Upper lobe of left lung (tissue), 6 donors: ENCODE data around the gene MCAM. TPM values are rescaled to one million over a fixed set of nuclear protein-coding genes. Genes with fewer than 3 reads are reported as not detected.

Experiments used
- ATAC-seq, 2 donors: fragments of 200-7000 bp; cut with Tn5 transposase; one replicate each; pipeline ENCODE4 v1.9.1; 2022; ENCODE audit warnings: mild to moderate bottlenecking in 2 of 2, moderate library complexity in 2 of 2; ENCODE audit not compliant: low FRiP score in 2 of 2
- DNase-seq, 2 donors: peaks; one replicate each; pipeline ENCODE4 v3.0.0-alpha.2; 2019 to 2020
- H3K27ac ChIP-seq, 4 donors: fragments of 200-600 bp; sonication (generic); one replicate each; pipeline ENCODE4 v1.5.1; 2016 to 2019
- H3K27me3 ChIP-seq, 4 donors: fragments of 200-600 bp; sonication (generic); one replicate each; pipeline ENCODE4 v1.5.1; 2017 to 2019
- H3K36me3 ChIP-seq, 4 donors: fragments of 200-600 bp; sonication (generic); one replicate each; pipeline ENCODE4 v1.5.1; 2016 to 2019
- H3K4me1 ChIP-seq, 4 donors: fragments of 200-600 bp; sonication (generic); one replicate each; pipeline ENCODE4 v1.5.1; 2018 to 2019
- H3K4me3 ChIP-seq, 4 donors: fragments of 200-600 bp; sonication (generic); one replicate each; pipeline ENCODE4 v1.5.1; 2017 to 2019; ENCODE audit warnings: mild to moderate bottlenecking in 2 of 4, moderate library complexity in 1 of 4
- H3K9me3 ChIP-seq, 4 donors: fragments of 200-600 bp; sonication (generic); one replicate each; pipeline ENCODE4 v1.5.1; 2018 to 2019
- CTCF ChIP-seq, 6 experiments: fragments of 450-650 bp in 4 of 6; fragments of 200-600 bp in 2 of 6; sonication (generic) in 2 of 6; IDR thresholded peaks; one replicate each; pipeline ENCODE4 v1.5.1; 2016 to 2019; ENCODE audit warnings: antibody characterized with exemption in 6 of 6
- EP300 ChIP-seq, 4 donors: sonication (generic); formaldehyde crosslinking; IDR thresholded peaks; one replicate each; pipeline ENCODE4 v1.5.1; 2017; ENCODE audit warnings: antibody characterized with exemption in 4 of 4, control low read depth in 2 of 4
- POLR2A ChIP-seq, 4 donors: fragments of 450-650 bp; IDR thresholded peaks; one replicate each; pipeline ENCODE4 v1.5.1; 2016 to 2017; ENCODE audit warnings: antibody characterized with exemption in 4 of 4, mild to moderate bottlenecking in 2 of 4
- POLR2AphosphoS5 ChIP-seq, 2 donors: sonication (generic); formaldehyde crosslinking; IDR thresholded peaks; one replicate each; pipeline ENCODE4 v1.5.1; 2017; ENCODE audit warnings: antibody characterized with exemption in 2 of 2
- WGBS, 2 donors: methylation state at CpG; one replicate each; pipeline ENCODE4 v1.1.5; 2017 to 2018; 5-methylcytosine and 5-hydroxymethylcytosine counted together
- total RNA-seq, 6 donors: library from RNA; depleted of rRNA in 4 of 6; stranded (reverse); fragments of >200 nt in 4 of 6; gene quantifications; one replicate each; pipeline versions ENCODE4 v1.1.0 to v1.2.1, GENCODE V29; 2016 to 2021
- donor health status: DM: no; HTN: no; CAD: no; lungs with moderate emphysema.
- donor health status: DM: no; HTN: yes; CAD: no; lungs with severe emphysema.

MCAM gene
- total RNA-seq, 6 donors from 2014 or later: 39.8 to 222 (median 76.5) TPM

GRCh38 chr11:119351232-119351631 lies 34.3 kb upstream of the MCAM start:
- Histone ChIP-seq H3K36me3 (no peaks in the 10 kb centered on the region), H3K27me3 (no peaks in the 10 kb centered on the region), H3K4me3 (no peak overlapping the region), H3K9me3 (no peaks in the 10 kb centered on the region), H3K4me1 (peaks cover 3 to 13% (median 10%) of the 10 kb centered on the region in 4 donors), H3K27ac (no peak overlapping the region)
- no peak for DNase-seq
- TF ChIP-seq EP300 (IDR thresholded peaks at IDR 0.05) (no peak), POLR2A (IDR thresholded peaks at IDR 0.05) (no peak), POLR2AphosphoS5 (IDR thresholded peaks at IDR 0.05) (no peak), CTCF (IDR thresholded peaks at IDR 0.05) (no peak)
- WGBS, 2 donors: 47 to 60% methylated on average over 2 of the region's 2 CpGs
- no peak for ATAC-seq

GRCh38 chr11:119350302-119350701 lies 33.4 kb upstream of the MCAM start:
- peaks cover 0 to 6% (median 3%) of the 10 kb centered on the region in 4 donors for H3K4me1 ChIP-seq
- TF ChIP-seq POLR2A (IDR thresholded peaks at IDR 0.05): no peak
- H3K9me3 ChIP-seq: no peaks in the 10 kb centered on the region
- no peak for DNase-seq
- no peak overlapping the region for H3K4me3 ChIP-seq
- WGBS, 2 donors: 74 to 79% methylated on average over 6 of the region's 6 CpGs
- ATAC-seq: no peak
- H3K27ac ChIP-seq: no peak overlapping the region
- H3K27me3 ChIP-seq: no peaks in the 10 kb centered on the region
- no peaks in the 10 kb centered on the region for H3K36me3 ChIP-seq

GRCh38 chr11:119347940-119348605 lies 31.1 kb upstream of the MCAM start:
- no peak for DNase-seq
- WGBS, 2 donors: 71 to 83% methylated on average over 12 to 16 of the region's 16 CpGs
- H3K27me3 ChIP-seq: no peaks in the 10 kb centered on the region

GRCh38 chr11:119347242-119347641 lies 30.3 kb upstream of the MCAM start:
- Histone ChIP-seq H3K27me3 (no peaks in the 10 kb centered on the region), H3K4me1 (peaks cover 0 to 2% (median 0%) of the 10 kb centered on the region in 4 donors), H3K27ac (no peak overlapping the region), H3K9me3 (no peaks in the 10 kb centered on the region), H3K36me3 (no peaks in the 10 kb centered on the region), H3K4me3 (no peak overlapping the region)
- ATAC-seq: peak in 1 of 2 donors; percentile 88
- WGBS, 2 donors: 88% methylated on average over 2 of the region's 2 CpGs
- TF ChIP-seq CTCF (IDR thresholded peaks at IDR 0.05) (no peak), POLR2A (IDR thresholded peaks at IDR 0.05) (no peak), EP300 (IDR thresholded peaks at IDR 0.05) (no peak), POLR2AphosphoS5 (IDR thresholded peaks at IDR 0.05) (no peak)
- no peak for DNase-seq

More at GRCh38 chr11:119347940-119348605, 31.1 kb upstream of the MCAM start:
- Histone ChIP-seq H3K4me3 (no peak overlapping the region), H3K9me3 (no peaks in the 10 kb centered on the region), H3K27ac (no peak overlapping the region), H3K4me1 (no peaks in the 10 kb centered on the region), H3K36me3 (no peaks in the 10 kb centered on the region)
- TF ChIP-seq EP300 (IDR thresholded peaks at IDR 0.05) (no peak), POLR2AphosphoS5 (IDR thresholded peaks at IDR 0.05) (no peak), POLR2A (IDR thresholded peaks at IDR 0.05) (no peak)
- peak in 1 of 2 donors; percentile 72 for ATAC-seq

- no peak within 1 kb of the TSS for H3K4me3 ChIP-seq
- no peaks in the 10 kb centered on the region for H3K9me3 ChIP-seq
- WGBS, 2 donors: 42 to 43% methylated on average over 5 to 6 of the region's 6 CpGs
- TF ChIP-seq CTCF (IDR thresholded peaks at IDR 0.05) (no peak), POLR2AphosphoS5 (IDR thresholded peaks at IDR 0.05) (no peak), EP300 (IDR thresholded peaks at IDR 0.05) (no peak), POLR2A (IDR thresholded peaks at IDR 0.05) (no peak)
- no peaks in the 10 kb centered on the region for H3K27me3 ChIP-seq
- peaks cover under 1 to 8% (median 3%) of the 10 kb centered on the region in 4 donors for H3K4me1 ChIP-seq
- H3K27ac ChIP-seq: no peak within 1 kb of the TSS
- no peaks in the 10 kb centered on the region for H3K36me3 ChIP-seq
- DNase-seq (no peak), ATAC-seq (no peak)
Measured at GRCh38 chr11:119346605-119347004, 29.7 kb upstream of the MCAM start, which contains the start of gene MFRP. Gene MFRP (minus strand): TSS chr11:119346705. CDS start chr11:119346513, 192 bp downstream.

GRCh38 chr11:119345685-119346084 lies 28.8 kb upstream of the MCAM start:
- no peak for ATAC-seq
- H3K27me3 ChIP-seq: peaks cover 0 to 3% (median under 1%) of the 10 kb centered on the region in 4 donors
- TF ChIP-seq CTCF (IDR thresholded peaks at IDR 0.05) (no peak), EP300 (IDR thresholded peaks at IDR 0.05) (no peak), POLR2A (IDR thresholded peaks at IDR 0.05) (no peak), POLR2AphosphoS5 (IDR thresholded peaks at IDR 0.05) (no peak)
- 79 to 86% methylated on average over 4 to 12 of the region's 12 CpGs for WGBS, 2 donors
- no peaks in the 10 kb centered on the region for H3K9me3 ChIP-seq
- no peak overlapping the region for H3K4me3 ChIP-seq
- no peak for DNase-seq
- no peak overlapping the region for H3K27ac ChIP-seq
- peaks cover 10 to 17% (median 12%) of the 10 kb centered on the region in 4 donors for H3K4me1 ChIP-seq
- no peaks in the 10 kb centered on the region for H3K36me3 ChIP-seq
